HTR-8/SVneo (cell line): ENCODE results near the gene RAB29.

Source experiments
- DNase-seq: peaks from one replicate; pipeline ENCODE4 v3.0.0; 2011; ENCODE audit warnings: low spot score, mixed read lengths; ENCODE audit not compliant: insufficient read length
- FAIRE-seq: peaks from 2 replicates; lab custom pipeline; 2011; peaks lifted over from hg19 to GRCh38; lab: Jason Lieb, UNC

RAB29 gene

GRCh38 chr1:205767248-205767647, 8.0 kb downstream of the RAB29 start:
- no peak for DNase-seq
- FAIRE-seq, result no peak

GRCh38 chr1:205766570-205766969, 8.7 kb downstream of the RAB29 start:
- FAIRE-seq, result no peak
- no peak for DNase-seq

DNA sequence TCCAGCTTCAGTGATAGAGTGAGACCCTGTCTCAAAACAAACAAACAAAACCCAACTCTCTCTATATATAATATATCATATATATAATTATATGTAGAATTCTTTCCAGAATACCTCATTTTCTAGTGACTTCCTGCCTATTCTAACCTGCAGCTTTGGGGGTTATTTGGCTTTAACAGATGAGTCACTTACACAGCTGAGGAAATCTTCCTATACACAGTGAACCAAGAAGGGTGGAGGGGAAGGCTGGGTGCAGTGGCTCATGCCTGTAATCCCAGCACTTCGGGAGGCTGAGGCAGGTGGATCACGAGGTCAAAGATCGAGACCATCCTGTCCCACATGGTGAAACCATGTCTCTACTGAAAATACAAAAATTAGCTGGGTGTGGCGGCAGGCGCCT, 9.2 kb downstream of the RAB29 start:
- FAIRE-seq (no peak), DNase-seq (peak; percentile 53)

GRCh38 chr1:205764578-205764977, 10.7 kb downstream of the RAB29 start:
- no peak for FAIRE-seq
- DNase-seq, result no peak

DNA sequence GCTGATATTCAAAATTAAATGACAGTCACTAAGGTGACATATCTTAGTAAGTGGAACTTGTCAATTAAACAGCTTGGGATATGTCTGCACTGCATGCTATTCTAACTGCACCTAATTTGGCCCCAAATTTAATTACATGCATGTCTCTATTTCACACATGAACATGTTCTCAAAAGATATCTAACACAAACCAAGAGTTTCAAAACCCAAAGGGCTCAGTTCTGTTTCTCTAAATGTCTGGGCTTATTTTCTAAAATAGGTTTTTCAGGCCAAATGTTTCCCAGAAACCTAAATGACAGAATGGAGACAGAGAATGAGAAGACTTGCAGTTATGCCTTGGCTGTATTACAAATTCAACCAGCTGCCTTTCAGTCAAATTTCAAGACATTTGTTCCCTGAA, 11.3 kb downstream of the RAB29 start:
- no peak for FAIRE-seq
- no peak for DNase-seq

DNA sequence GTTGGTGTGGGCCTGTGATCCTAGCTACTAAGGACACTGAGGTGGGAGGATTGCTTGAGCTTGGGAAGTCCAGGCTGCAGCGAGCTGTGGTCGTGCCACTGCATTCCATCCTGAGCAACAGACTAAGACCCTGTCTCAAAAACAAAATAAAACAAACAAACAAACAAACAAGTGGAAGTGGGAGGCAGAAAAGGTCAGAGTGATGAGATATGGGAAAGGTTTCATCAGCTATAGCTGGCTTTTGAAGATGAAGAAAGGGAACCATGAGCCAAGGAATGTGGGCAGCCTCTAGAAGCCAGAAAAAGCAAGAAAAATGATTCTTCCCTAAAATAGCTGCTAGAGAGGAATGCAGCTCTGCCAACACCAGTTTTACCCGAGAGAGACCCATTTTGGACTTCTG, 14.7 kb downstream of the RAB29 start:
- FAIRE-seq (no peak), DNase-seq (no peak)

DNA sequence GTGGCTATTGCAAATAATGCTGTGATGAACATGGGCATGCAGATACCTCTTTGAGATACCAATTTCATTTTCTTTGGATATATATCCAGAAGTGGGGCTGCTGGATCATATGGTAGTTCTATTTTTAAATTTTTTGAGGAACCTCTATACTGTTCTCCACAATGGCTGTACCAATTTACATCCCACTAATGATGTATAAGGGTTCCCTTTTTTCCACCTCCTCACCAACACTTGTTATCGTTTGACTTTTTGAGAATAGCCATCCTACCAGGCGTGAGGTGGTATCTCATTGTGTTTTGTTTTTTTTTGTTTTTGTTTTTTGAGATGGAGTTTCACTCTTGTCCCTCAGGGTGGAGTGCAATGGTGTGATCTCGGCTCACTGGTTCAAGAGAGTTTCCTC, 18.7 kb downstream of the RAB29 start:
- FAIRE-seq, result no peak
- no peak for DNase-seq

DNA sequence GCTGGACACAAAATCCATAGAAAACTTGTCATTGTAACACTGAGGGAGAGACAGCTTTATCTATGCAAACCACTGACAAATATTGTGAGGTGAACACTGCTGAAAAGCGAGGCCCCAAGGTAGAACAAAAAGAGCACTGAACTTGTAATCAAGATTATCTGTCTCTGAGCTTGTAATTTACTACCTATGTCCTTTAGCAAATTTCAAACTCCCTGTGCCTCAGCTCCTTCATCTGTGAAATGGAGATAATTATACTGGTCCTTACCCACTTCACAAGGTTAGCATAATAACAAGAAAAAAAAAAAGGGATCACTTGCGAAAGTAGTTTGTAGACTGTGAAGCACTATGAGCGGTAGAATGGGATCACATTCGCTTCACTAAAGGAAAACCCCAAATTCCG, 20.4 kb downstream of the RAB29 start:
- DNase-seq (no peak), FAIRE-seq (no peak)

GRCh38 chr1:205751036-205751651, 24.1 kb downstream of the RAB29 start:
- FAIRE-seq, result peak; percentile 66
- DNase-seq, result no peak

GRCh38 chr1:205750138-205751035, 24.9 kb downstream of the RAB29 start, which contains the start of gene NUCKS1:
NUCKS1 (minus strand) TSS chr1:205750182; CDS start chr1:205749973, 209 bp downstream.
- FAIRE-seq, result peak; percentile 95
- peak; percentile 89 for DNase-seq

DNA sequence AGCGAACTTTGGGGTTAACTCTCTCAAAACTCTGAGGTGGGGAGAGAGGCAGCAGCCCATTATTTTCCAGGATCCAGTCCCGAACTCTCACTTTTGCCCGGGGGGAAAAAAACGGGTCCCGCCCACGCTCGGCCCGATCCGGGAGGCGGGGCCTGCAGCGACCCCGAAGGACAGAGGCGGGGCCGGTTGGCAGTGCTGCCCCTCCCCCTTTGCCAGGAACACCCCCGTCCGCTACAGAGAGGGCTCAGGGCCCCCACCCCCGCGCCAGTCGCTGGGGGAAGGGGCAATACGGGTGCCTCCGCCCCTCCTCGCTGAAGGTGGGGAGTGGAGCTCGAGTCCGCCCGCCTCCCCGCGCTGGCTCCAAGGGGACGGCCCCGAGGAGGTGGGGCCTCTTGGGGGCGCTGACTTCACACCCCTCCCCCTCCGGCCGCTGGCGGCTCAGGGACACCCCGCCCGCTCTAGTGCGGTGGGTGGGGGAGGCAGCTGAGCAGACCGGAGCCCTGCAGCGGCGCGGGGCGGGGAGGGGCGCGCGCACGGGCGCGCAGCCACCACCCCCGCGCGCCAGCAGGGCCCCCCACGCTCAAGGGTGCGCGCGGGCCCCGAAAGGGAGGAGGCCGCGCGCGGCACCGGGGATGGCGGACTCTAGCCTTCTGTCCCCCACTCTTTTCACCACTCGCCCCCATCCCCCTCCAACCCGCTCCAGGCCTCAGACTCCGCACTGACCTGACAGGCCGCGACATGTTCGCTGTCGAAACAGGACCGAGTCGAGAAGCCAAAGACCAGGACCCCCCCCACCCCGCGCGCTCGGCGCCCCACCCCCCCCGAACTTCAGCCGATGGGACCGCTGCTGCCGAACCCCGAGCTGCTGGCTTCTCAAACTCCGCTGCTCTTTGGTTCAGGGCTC, 25.8 kb downstream of the RAB29 start:
- DNase-seq, result peak; percentile 96
- FAIRE-seq, result peak; percentile 80

DNA sequence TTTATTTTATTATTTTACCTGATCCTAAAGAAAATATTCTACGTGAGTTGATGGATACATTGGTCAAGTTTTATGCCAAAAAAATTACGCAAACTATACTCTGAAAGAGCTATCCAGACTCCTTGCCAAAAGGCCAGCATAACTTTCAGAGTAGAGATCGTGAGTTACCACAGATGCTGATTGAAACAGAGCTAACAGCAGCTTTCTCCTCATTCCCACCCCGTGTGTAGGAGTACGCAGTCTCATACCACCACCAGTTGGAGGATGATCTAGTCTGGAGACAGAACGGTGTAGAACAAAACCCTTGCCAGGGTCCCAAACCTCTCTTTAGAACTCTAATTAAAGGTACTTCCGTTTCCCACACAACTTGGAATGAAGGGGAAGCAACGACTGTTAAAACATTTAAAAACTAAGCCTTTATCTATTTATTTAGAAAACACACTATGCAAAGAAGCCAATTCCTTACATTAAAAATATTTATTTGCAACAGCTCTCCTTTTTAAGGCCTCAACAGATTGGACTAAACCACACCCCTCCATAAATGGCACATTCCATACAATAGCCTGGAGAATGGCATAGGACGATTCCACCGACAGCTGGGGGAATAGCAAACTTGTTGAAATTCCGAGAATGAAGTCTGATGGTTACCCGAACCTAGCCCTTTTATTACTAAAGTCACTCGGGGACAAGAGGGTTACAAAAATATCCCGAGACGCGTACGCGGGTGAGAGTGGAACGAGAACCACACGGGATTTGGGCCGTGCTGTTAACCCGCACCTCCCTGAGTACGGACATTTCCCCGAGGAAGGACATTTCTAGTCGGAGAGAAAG, 26.7 kb downstream of the RAB29 start:
- DNase-seq, result no peak
- FAIRE-seq, result no peak

- FAIRE-seq (no peak), DNase-seq (no peak)
These were observed 28.4 kb downstream of the RAB29 start for GRCh38 chr1:205746757-205747412.

- no peak for FAIRE-seq
These were observed 30.9 kb downstream of the RAB29 start for GRCh38 chr1:205744403-205744802.

GRCh38 chr1:205743977-205744376, 31.3 kb downstream of the RAB29 start:
- FAIRE-seq (no peak), DNase-seq (no peak)

More at GRCh38 chr1:205744403-205744802, 30.9 kb downstream of the RAB29 start:
- DNase-seq, result no peak

- no peak for FAIRE-seq
- DNase-seq, result no peak
These were observed 33.6 kb downstream of the RAB29 start for GRCh38 chr1:205741681-205742080.

DNA sequence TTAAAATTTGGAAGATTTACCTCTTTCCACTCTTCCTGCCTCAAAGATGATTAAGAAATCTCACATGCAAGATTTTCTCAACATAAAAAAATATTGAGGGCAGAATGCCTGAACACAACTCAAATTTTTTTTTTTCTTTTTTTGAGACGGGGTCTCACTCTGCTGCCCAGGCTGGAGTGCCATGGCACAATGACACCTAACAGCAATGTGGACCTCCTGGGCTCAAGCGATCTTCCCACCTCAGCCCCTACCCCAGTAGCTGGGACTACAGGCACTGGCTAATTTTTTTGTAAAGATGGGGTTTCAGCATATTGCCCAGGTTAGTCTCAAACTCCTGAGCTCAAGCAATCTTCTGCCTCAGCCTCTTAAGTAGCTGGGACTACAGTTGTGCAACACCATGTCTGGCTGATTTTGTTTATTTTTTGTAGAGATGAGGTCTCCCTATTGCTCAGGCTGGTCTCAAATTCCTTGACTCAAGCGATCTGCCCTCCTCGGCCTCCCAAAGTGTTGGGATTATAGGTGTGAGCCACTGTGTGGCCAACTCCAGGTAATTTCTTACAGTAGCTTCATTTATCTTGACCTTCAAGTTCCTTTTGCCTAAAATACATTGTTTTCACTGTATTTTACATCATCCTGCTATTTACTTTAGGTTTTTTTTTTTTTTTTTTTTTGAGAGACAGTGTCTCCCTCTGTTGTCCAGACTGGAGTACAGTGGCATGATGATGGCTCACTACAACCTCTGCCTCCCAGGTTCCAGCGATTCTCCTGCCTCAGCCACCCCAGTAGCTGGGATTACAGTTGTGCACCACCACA, 35.7 kb downstream of the RAB29 start:
- DNase-seq, result no peak

DNA sequence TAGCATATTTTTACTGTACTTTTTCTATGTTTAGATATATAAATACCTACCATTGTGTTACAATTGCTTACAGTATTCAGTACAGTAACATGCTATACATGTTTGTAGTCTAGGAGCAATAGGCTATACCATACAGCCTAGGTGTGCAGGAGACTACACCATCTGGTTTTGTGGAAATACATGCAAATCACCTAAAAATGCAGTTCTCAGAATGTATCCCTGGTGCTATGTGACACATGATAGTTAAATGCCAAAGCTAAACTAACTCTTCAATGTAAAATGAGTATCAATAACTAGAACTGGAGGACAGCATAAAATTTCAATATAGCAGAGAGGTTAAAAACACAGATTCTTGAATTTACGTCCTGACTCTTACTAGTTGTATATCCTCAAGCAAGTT, 40.1 kb downstream of the RAB29 start:
- FAIRE-seq (no peak), DNase-seq (no peak)

More for the DNA sequence above, 35.7 kb downstream of the RAB29 start:
- no peak for FAIRE-seq
